IMR-90 (cell line): ENCODE data around the gene RNF4.

Experiments
- BHLHE40 ChIP-seq: fragments of 150-350 bp; IDR thresholded peaks from 2 replicates; pipeline ENCODE4 v1.6.1; 2016; ENCODE audit warnings: mild to moderate bottlenecking, low read depth, low read length
- CEBPB ChIP-seq: IDR thresholded peaks from 2 replicates; pipeline ENCODE4 v1.6.1; 2012; ENCODE audit warnings: low read depth, low read length, improper control_type of control experiment
- CHD1 ChIP-seq: IDR thresholded peaks from 2 replicates; pipeline ENCODE4 v1.6.1; 2012; ENCODE audit warnings: low read depth, low read length, improper control_type of control experiment
- FOS ChIP-seq: fragments of 150-350 bp; IDR thresholded peaks from 2 replicates; pipeline ENCODE4 v1.6.1; 2016; ENCODE audit warnings: low read depth, low read length
- MAFK ChIP-seq: IDR thresholded peaks from 2 replicates; pipeline ENCODE4 v1.6.1; 2012; ENCODE audit warnings: low read depth, low read length, improper control_type of control experiment
- MAZ ChIP-seq: IDR thresholded peaks from 2 replicates; pipeline ENCODE4 v1.6.1; 2012; ENCODE audit warnings: low read depth, mild to moderate bottlenecking, low read length, improper control_type of control experiment, moderate library complexity, borderline replicate concordance
- POLR2A ChIP-seq: IDR thresholded peaks from 2 replicates; pipeline ENCODE4 v1.6.1; 2012; ENCODE audit warnings: mild to moderate bottlenecking, low read depth, low read length
- RAD21 ChIP-seq: IDR thresholded peaks from 2 replicates; pipeline ENCODE4 v1.6.1; 2012; ENCODE audit warnings: low read length, improper control_type of control experiment
- RCOR1 ChIP-seq: IDR thresholded peaks from 2 replicates; pipeline ENCODE4 v1.6.1; 2012; ENCODE audit warnings: mild to moderate bottlenecking, low read length, improper control_type of control experiment; ENCODE audit not compliant: insufficient replicate concordance
- RFX5 ChIP-seq: IDR thresholded peaks from 2 replicates; pipeline ENCODE4 v1.8.0; 2012; ENCODE audit warnings: low read depth, mild to moderate bottlenecking, low read length, moderate library complexity
- SMC3 ChIP-seq: fragments of 150-350 bp; IDR thresholded peaks from 2 replicates; pipeline ENCODE4 v1.6.1; 2016; ENCODE audit warnings: low read depth, mild to moderate bottlenecking, antibody characterized with exemption, low read length, moderate library complexity
- TF ChIP-seq, protein P1 (sequence below): conservative IDR thresholded peaks from 2 replicates; pipeline ENCODE4 v1.5.1; 2012; ENCODE audit warnings: mild to moderate bottlenecking, low read depth, low read length, improper control_type of control experiment
- TF ChIP-seq, protein P2 (sequence below): fragments of 150-350 bp; IDR thresholded peaks from 2 replicates; pipeline ENCODE4 v1.6.1; 2017; ENCODE audit warnings: mild to moderate bottlenecking, antibody characterized with exemption, low read length, low read depth
- TF ChIP-seq, protein P3 (sequence below): fragments of 150-350 bp; IDR thresholded peaks from 2 replicates; pipeline ENCODE4 v1.6.1; 2016; ENCODE audit warnings: low read depth, mild to moderate bottlenecking, low read length, moderate library complexity, borderline replicate concordance

DNA sequence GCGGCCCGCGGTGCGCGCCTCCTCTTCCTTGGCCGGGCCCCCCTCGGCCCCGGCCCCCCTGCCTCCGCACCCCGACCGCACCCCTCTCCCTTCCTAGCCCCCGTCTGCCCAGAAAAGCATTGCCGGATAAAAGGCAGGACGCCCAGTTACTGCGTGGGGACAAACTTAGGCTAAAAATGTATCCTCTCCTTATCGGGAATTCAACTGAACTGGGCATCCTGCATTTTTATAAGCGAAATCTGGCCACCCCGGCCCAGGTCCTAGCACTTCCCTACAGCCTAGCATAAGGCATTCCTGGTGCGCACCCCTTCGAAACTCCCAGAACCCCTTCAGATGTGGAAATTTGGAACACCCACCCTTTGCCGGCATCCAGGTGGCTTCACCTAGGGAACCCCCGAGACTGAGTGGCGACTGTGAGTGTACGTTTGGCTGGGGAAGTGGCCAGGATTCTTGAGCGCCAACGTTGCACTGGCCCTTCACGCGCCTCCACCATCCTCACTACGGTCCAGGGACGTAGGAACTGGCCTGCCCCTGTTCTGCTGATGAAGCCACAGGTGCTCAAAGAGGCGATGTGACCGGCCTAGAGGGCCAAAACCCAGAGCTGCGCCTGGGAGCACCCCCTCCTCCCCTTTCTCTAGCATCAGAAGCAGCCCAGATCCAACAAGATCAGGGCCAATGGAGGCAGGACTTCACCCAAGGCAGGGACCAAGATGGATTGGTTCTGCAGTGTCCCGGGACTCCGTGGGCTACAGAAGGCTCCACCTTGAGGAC, 5.7 kb upstream of the RNF4 start:
- TF ChIP-seq, protein P1, sequence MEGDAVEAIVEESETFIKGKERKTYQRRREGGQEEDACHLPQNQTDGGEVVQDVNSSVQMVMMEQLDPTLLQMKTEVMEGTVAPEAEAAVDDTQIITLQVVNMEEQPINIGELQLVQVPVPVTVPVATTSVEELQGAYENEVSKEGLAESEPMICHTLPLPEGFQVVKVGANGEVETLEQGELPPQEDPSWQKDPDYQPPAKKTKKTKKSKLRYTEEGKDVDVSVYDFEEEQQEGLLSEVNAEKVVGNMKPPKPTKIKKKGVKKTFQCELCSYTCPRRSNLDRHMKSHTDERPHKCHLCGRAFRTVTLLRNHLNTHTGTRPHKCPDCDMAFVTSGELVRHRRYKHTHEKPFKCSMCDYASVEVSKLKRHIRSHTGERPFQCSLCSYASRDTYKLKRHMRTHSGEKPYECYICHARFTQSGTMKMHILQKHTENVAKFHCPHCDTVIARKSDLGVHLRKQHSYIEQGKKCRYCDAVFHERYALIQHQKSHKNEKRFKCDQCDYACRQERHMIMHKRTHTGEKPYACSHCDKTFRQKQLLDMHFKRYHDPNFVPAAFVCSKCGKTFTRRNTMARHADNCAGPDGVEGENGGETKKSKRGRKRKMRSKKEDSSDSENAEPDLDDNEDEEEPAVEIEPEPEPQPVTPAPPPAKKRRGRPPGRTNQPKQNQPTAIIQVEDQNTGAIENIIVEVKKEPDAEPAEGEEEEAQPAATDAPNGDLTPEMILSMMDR = no peak
- TF ChIP-seq CEBPB = no peak
- no peak for TF ChIP-seq RFX5
- no peak for TF ChIP-seq SMC3
- TF ChIP-seq CHD1 = no peak
- TF ChIP-seq POLR2A = no peak
- no peak for TF ChIP-seq BHLHE40
- TF ChIP-seq, protein P2, sequence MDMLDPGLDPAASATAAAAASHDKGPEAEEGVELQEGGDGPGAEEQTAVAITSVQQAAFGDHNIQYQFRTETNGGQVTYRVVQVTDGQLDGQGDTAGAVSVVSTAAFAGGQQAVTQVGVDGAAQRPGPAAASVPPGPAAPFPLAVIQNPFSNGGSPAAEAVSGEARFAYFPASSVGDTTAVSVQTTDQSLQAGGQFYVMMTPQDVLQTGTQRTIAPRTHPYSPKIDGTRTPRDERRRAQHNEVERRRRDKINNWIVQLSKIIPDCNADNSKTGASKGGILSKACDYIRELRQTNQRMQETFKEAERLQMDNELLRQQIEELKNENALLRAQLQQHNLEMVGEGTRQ = no peak
- no peak for TF ChIP-seq RCOR1
- TF ChIP-seq MAFK = no peak
- TF ChIP-seq RAD21 = no peak
- TF ChIP-seq FOS = no peak
- no peak for TF ChIP-seq MAZ
- TF ChIP-seq, protein P3, sequence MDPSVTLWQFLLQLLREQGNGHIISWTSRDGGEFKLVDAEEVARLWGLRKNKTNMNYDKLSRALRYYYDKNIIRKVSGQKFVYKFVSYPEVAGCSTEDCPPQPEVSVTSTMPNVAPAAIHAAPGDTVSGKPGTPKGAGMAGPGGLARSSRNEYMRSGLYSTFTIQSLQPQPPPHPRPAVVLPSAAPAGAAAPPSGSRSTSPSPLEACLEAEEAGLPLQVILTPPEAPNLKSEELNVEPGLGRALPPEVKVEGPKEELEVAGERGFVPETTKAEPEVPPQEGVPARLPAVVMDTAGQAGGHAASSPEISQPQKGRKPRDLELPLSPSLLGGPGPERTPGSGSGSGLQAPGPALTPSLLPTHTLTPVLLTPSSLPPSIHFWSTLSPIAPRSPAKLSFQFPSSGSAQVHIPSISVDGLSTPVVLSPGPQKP = no peak
